ENCODE results near the gene TSKS. TPM values are rescaled to one million over a fixed set of nuclear protein-coding genes. Genes with fewer than 3 reads are reported as not detected.

The TSKS gene, protein sequence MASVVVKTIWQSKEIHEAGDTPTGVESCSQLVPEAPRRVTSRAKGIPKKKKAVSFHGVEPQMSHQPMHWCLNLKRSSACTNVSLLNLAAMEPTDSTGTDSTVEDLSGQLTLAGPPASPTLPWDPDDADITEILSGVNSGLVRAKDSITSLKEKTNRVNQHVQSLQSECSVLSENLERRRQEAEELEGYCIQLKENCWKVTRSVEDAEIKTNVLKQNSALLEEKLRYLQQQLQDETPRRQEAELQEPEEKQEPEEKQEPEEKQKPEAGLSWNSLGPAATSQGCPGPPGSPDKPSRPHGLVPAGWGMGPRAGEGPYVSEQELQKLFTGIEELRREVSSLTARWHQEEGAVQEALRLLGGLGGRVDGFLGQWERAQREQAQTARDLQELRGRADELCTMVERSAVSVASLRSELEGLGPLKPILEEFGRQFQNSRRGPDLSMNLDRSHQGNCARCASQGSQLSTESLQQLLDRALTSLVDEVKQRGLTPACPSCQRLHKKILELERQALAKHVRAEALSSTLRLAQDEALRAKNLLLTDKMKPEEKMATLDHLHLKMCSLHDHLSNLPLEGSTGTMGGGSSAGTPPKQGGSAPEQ
- total RNA-seq (2022; extraction: Qiagen RNA extraction; ENCODE audit: low read depth): 0.06 TPM in 1 of 5 replicates, not detected in the others

GRCh38 chr19:49763230-49763629 lies at the start of gene TSKS:
Gene TSKS, minus strand, starts transcription at chr19:49763306. Its CDS starts 59 bp downstream, at chr19:49763247.

DNA sequence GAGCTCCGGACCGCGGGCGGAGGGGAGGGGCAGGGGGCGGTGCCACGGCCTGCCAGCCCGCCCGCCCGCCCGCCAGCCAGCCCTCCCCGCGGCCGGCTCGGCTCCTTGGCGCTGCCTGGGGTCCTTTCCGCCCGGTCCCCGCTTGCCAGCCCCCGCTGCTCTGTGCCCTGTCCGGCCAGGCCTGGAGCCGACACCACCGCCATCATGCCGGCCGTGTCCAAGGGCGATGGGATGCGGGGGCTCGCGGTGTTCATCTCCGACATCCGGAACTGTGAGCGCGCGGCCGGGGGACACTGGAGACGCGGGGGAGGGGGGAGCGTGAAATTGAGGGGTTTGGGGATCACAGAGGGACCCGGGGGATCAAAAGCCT lies 3.8 kb upstream of the TSKS start, which contains the start of gene AP2A1:
Gene AP2A1 (plus strand): TSS at position 72 of the 370 bp plus-strand sequence. CDS start 133 bp downstream, at position 205.

GRCh38 chr19:49690656-49691242 lies 72.4 kb downstream of the TSKS start, which contains the start of gene CPT1C:
Gene CPT1C, plus strand, starts transcription at chr19:49691116. Its CDS starts 1,137 bp downstream, at chr19:49692253.

Other genes starting within 250 kb of the TSKS start
- gene RCN3, start 235.3 kb downstream of the TSKS start, total RNA-seq (2022; extraction: Qiagen RNA extraction; ENCODE audit: low read depth): 1.5 to 2.1 TPM (median 1.7 TPM) in 5 replicates
- 84.6 to 109 TPM (median 95.2 TPM) in 5 replicates for gene NOSIP, start 182.8 kb downstream of the TSKS start, total RNA-seq (2022; extraction: Qiagen RNA extraction; ENCODE audit: low read depth)
- 0.54 to 1.2 TPM (median 0.87 TPM) in 5 replicates for gene PRRG2, start 182.0 kb downstream of the TSKS start, total RNA-seq (2022; extraction: Qiagen RNA extraction; ENCODE audit: low read depth)
- gene PRR12, start 172.1 kb downstream of the TSKS start, total RNA-seq (2022; extraction: Qiagen RNA extraction; ENCODE audit: low read depth): 27.6 to 35.1 TPM (median 29.7 TPM) in 5 replicates
- 83.1 to 125 TPM (median 114 TPM) in 5 replicates for gene RRAS, start 123.2 kb downstream of the TSKS start, total RNA-seq (2022; extraction: Qiagen RNA extraction; ENCODE audit: low read depth)
- gene SCAF1, start 121.1 kb downstream of the TSKS start, total RNA-seq (2022; extraction: Qiagen RNA extraction; ENCODE audit: low read depth): 41.9 to 71.4 TPM (median 66.3 TPM) in 5 replicates
- gene IRF3, start 97.4 kb downstream of the TSKS start, total RNA-seq (2022; extraction: Qiagen RNA extraction; ENCODE audit: low read depth): 86.3 to 119 TPM (median 102 TPM) in 5 replicates
- 58.3 to 77.0 TPM (median 67.6 TPM) in 5 replicates for gene BCL2L12, start 97.4 kb downstream of the TSKS start, total RNA-seq (2022; extraction: Qiagen RNA extraction; ENCODE audit: low read depth)
- 373 to 457 TPM (median 431 TPM) in 5 replicates for gene PRMT1, start 86.0 kb downstream of the TSKS start, total RNA-seq (2022; extraction: Qiagen RNA extraction; ENCODE audit: low read depth)
- gene ADM5, start 73.7 kb downstream of the TSKS start, total RNA-seq (2022; extraction: Qiagen RNA extraction; ENCODE audit: low read depth): 4.0 to 7.6 TPM (median 5.7 TPM) in 5 replicates
- gene CPT1C, start 72.2 kb downstream of the TSKS start, total RNA-seq (2022; extraction: Qiagen RNA extraction; ENCODE audit: low read depth): 11.6 to 14.6 TPM (median 13.4 TPM) in 5 replicates
- 44.3 to 56.6 TPM (median 52.4 TPM) in 5 replicates for gene AP2A1, start 3.7 kb upstream of the TSKS start, total RNA-seq (2022; extraction: Qiagen RNA extraction; ENCODE audit: low read depth)
- gene FUZ, start 50.0 kb upstream of the TSKS start, total RNA-seq (2022; extraction: Qiagen RNA extraction; ENCODE audit: low read depth): 13.9 to 17.0 TPM (median 15.0 TPM) in 5 replicates
- gene MED25, start 55.0 kb upstream of the TSKS start, total RNA-seq (2022; extraction: Qiagen RNA extraction; ENCODE audit: low read depth): 51.8 to 71.0 TPM (median 61.4 TPM) in 5 replicates
- 121 to 156 TPM (median 142 TPM) in 5 replicates for gene PTOV1, start 87.9 kb upstream of the TSKS start, total RNA-seq (2022; extraction: Qiagen RNA extraction; ENCODE audit: low read depth)
- gene PNKP, start 104.3 kb upstream of the TSKS start, total RNA-seq (2022; extraction: Qiagen RNA extraction; ENCODE audit: low read depth): 51.8 to 57.7 TPM (median 54.9 TPM) in 5 replicates
- gene AKT1S1, start 114.0 kb upstream of the TSKS start, total RNA-seq (2022; extraction: Qiagen RNA extraction; ENCODE audit: low read depth): 75.5 to 121 TPM (median 104 TPM) in 5 replicates
- gene TBC1D17, start 114.4 kb upstream of the TSKS start, total RNA-seq (2022; extraction: Qiagen RNA extraction; ENCODE audit: low read depth): 21.9 to 24.2 TPM (median 22.6 TPM) in 5 replicates
- gene IL4I1, start 133.6 kb upstream of the TSKS start, total RNA-seq (2022; extraction: Qiagen RNA extraction; ENCODE audit: low read depth): 0.58 to 1.2 TPM (median 0.76 TPM) in 5 replicates
- 47.7 to 59.0 TPM (median 52.0 TPM) in 5 replicates for gene ATF5, start 165.9 kb upstream of the TSKS start, total RNA-seq (2022; extraction: Qiagen RNA extraction; ENCODE audit: low read depth)
- 78.6 to 111 TPM (median 98.3 TPM) in 5 replicates for gene NUP62, start 166.2 kb upstream of the TSKS start, total RNA-seq (2022; extraction: Qiagen RNA extraction; ENCODE audit: low read depth)
- gene SIGLEC11, start 197.9 kb upstream of the TSKS start, total RNA-seq (2022; extraction: Qiagen RNA extraction; ENCODE audit: low read depth): not detected in 5 replicates

Measured in A549 treated with DMSO at 1 μM for 4 hours (cell line).